Measurements from ENCODE around the gene ADGRD2. TPM values are rescaled to one million over a fixed set of nuclear protein-coding genes. Genes with fewer than 3 reads are reported as not detected.

The ADGRD2 gene
- total RNA-seq, 1 donor from 2014 or later: 0.78 TPM

- H3K4me1 Mint-ChIP-seq: no peaks in the 10 kb centered on the region
- H3K4me3 Mint-ChIP-seq: no peak overlapping the region
- peaks cover 59% of the 10 kb centered on the region for H3K27me3 Mint-ChIP-seq (ENCODE audit: low read depth)
- TF ChIP-seq, protein P1, sequence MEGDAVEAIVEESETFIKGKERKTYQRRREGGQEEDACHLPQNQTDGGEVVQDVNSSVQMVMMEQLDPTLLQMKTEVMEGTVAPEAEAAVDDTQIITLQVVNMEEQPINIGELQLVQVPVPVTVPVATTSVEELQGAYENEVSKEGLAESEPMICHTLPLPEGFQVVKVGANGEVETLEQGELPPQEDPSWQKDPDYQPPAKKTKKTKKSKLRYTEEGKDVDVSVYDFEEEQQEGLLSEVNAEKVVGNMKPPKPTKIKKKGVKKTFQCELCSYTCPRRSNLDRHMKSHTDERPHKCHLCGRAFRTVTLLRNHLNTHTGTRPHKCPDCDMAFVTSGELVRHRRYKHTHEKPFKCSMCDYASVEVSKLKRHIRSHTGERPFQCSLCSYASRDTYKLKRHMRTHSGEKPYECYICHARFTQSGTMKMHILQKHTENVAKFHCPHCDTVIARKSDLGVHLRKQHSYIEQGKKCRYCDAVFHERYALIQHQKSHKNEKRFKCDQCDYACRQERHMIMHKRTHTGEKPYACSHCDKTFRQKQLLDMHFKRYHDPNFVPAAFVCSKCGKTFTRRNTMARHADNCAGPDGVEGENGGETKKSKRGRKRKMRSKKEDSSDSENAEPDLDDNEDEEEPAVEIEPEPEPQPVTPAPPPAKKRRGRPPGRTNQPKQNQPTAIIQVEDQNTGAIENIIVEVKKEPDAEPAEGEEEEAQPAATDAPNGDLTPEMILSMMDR (IDR thresholded peaks at IDR 0.05; ENCODE audit: unreplicated experiment): no peak
- no peaks in the 10 kb centered on the region for H3K36me3 Mint-ChIP-seq
- no peak for DNase-seq (ENCODE audit: low spot score in 2 of 2, unreplicated experiment in 2 of 2)
- no peak overlapping the region for H3K27ac Mint-ChIP-seq
- H3K9me3 Mint-ChIP-seq: no peaks in the 10 kb centered on the region
These were observed 36.6 kb downstream of the ADGRD2 start for GRCh38 chr9:124486778-124487259.

DNA sequence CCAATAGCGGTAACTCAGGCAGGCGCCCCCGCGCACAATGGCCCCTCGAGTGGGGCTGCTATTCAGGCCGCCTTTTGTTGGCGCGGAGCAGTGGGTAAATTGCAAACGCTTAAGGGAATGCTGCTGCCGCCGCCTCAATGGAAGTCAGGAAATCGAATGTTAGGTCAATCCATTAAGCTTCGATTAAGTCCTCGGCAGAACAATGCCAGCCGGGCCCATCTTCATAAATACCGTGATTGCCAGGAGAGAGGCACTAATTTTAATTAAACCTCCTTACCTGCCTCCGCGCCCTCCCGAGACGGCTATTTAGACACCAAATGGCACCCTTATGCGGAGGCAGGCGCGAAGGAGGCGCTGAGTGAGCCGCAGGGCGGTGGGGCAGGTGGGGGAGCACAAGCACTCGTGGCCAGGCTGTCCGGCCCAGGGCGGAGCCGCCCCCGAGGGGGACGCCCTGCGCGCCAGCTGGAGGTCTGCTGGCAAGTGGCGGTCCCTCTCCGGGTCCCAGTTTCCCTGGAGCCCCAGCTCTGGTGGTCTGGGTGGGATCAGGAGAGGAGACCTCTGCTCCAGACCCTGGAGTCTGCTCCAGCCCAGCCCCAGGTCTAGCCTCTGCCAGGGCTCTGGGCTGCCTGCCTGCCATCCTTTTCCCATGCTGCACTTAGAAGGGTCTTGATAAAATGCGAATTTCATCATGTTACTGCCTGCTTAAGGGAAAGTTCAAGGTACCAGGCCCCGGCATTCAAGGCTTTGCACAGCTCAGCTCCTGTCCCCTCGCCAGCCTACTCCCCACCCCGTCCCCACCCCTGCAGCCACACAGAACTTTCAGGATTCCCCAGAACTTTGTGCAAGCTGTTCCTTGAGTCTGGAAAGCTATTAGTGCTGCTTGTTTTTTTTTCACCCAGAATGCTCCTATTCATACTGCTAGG, 37.3 kb downstream of the ADGRD2 start:
- Mint-ChIP-seq H3K4me1 (no peaks in the 10 kb centered on the region), H3K27ac (no peak overlapping the region), H3K36me3 (no peaks in the 10 kb centered on the region), H3K9me3 (no peaks in the 10 kb centered on the region), H3K4me3 (no peak overlapping the region), H3K27me3 (ENCODE audit: low read depth) (peaks cover 54% of the 10 kb centered on the region)
- TF ChIP-seq, protein P1 (IDR thresholded peaks at IDR 0.05; ENCODE audit: unreplicated experiment): no peak
- no peak for DNase-seq (ENCODE audit: low spot score in 2 of 2, unreplicated experiment in 2 of 2)

DNA sequence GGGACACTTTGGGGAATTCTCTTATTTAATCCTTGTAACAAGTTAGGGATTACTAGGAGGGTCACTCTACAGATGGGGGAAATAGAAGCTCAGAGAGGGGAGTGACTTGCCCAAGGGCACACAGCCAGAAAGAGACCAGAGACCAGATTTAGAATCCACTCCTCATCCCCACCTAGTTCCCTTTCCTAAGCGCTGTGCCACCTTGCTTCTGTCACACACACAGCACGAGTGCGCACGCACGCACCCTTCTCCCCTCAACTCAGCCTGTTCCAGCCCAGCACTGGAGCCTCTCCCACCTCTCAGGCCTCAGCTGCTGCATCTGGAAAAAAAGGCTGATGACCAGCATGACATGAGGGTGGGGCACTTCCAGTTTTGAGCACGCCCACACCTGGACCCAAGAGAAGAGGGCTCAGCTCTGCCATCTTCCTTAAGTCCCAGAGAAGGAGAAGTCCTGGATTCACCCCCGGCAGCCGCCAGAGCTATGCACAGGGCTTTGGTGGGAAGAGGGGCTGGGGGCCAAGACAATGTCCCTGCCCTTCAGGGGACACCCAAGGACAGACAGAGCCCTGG, 38.5 kb downstream of the ADGRD2 start:
- no peak overlapping the region for H3K4me3 Mint-ChIP-seq
- H3K27me3 Mint-ChIP-seq (ENCODE audit: low read depth): peaks cover 43% of the 10 kb centered on the region
- H3K36me3 Mint-ChIP-seq: no peaks in the 10 kb centered on the region
- H3K4me1 Mint-ChIP-seq: no peaks in the 10 kb centered on the region
- no peak for DNase-seq (ENCODE audit: low spot score in 2 of 2, unreplicated experiment in 2 of 2)
- TF ChIP-seq, protein P1 (IDR thresholded peaks at IDR 0.05; ENCODE audit: unreplicated experiment): no peak
- H3K27ac Mint-ChIP-seq: no peak overlapping the region
- H3K9me3 Mint-ChIP-seq: no peaks in the 10 kb centered on the region

- Mint-ChIP-seq H3K27ac (no peak overlapping the region), H3K4me1 (no peaks in the 10 kb centered on the region), H3K4me3 (no peak overlapping the region), H3K27me3 (ENCODE audit: low read depth) (peaks cover 43% of the 10 kb centered on the region), H3K9me3 (no peaks in the 10 kb centered on the region), H3K36me3 (no peaks in the 10 kb centered on the region)
- DNase-seq (ENCODE audit: low spot score in 2 of 2, unreplicated experiment in 2 of 2): no peak
- TF ChIP-seq, protein P1 (IDR thresholded peaks at IDR 0.05; ENCODE audit: unreplicated experiment): no peak
These were observed 39.0 kb downstream of the ADGRD2 start for GRCh38 chr9:124489222-124489621.

GRCh38 chr9:124490004-124490403, 39.8 kb downstream of the ADGRD2 start:
- TF ChIP-seq, protein P1 (IDR thresholded peaks at IDR 0.05; ENCODE audit: unreplicated experiment): no peak
- Mint-ChIP-seq H3K9me3 (no peaks in the 10 kb centered on the region), H3K36me3 (no peaks in the 10 kb centered on the region), H3K27ac (no peak overlapping the region), H3K4me3 (no peak overlapping the region), H3K27me3 (ENCODE audit: low read depth) (peaks cover 46% of the 10 kb centered on the region), H3K4me1 (no peaks in the 10 kb centered on the region)
- DNase-seq (ENCODE audit: low spot score in 2 of 2, unreplicated experiment in 2 of 2): no peak

Measured in mesothelial cell of epicardium (in vitro differentiated cells).